HG03045 (cell line): ENCODE results near the gene CNTFR.

ENCODE experiments used
- ATAC-seq: cut with Tn5 transposase; IDR thresholded peaks from one replicate; pipeline ENCODE4 v1.9.1; 2021; ENCODE audit warnings: mild to moderate bottlenecking, moderate library complexity; ENCODE audit not compliant: unreplicated experiment

The CNTFR gene

DNA sequence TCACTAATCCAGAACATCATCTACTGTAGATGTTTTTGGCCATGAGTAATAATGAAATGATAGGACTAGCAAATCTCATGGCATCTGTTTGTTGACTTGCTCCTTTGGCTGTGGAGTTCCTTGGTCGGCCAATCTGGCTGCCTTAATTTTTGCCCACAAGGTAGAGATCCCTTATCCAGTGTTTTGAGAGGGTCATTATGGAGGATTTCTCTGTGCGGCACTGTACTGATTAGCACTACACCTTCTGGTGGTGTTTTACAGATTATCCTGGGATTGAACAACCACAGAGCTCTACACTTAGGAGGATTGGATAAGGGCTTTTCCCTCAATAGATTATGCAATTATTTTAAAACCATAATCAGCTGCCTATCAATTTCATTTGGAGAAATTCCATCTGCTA is 63.5 kb downstream of the CNTFR start:
- ATAC-seq: no peak

DNA sequence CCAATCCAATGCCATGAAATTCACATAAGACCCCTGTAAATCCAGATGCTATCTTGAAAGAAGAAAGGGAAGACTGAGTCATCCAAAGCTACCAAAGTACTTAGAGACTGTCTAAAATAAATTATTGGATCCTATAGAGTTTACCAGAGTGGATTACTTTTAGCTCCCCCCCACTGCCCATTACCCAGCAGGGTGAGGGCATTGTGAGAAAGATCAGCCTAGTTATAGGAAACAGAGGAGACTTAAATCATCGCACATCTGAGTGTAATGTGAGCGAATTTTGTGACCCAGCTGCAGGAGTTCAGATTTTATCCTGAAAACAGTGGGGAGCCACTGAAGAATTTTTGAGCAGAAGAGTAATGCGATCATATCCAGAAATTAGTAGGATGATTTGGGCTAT is 65.2 kb downstream of the CNTFR start:
- ATAC-seq: no peak

DNA sequence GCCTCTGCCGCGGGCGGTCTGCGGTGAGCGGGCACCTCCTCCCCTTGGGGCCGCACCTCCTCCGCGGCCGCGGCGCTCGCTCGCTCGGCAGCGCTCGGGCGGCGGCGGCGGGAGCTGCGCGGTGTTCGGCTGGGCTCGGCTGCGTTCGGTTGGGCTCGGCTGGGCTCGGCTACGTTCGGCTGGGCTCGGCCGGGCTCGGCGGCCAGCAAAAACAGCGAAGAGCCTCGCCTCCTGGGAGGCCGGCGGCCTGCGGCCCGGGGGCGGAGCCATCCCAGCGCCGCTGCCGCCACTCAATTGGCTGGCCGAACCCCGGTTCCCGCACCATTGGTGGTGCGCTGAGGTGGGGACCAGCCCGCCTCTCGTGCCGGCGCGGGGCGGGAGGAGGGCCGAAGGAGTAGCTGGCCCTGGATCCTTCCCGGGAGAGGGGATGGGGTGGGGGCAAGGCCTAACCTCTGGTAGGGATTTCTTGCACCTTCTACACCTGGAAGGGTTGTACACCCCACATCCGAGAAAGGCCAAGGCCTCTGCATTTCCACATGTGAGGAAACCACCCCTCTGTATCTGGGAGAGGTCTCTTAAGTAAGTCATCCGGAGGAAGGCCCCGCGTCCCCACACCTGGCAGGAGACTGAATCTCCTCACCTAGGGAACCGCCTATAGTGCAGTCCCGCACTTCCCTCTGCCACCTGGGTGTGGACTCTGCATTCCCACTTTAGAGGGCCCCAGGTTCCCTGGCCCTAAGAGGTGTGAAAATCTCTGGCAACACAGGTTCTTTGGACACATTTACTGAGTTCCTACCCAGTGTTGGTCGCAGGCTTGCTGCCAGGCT is 66.3 kb downstream of the CNTFR start, which contains the start of gene ENHO:
Gene ENHO, minus strand, starts transcription at position 20 of the 827 bp plus-strand sequence. CDS start 1,295 bp downstream, outside the sequence.
- peak; percentile 88 for ATAC-seq

DNA sequence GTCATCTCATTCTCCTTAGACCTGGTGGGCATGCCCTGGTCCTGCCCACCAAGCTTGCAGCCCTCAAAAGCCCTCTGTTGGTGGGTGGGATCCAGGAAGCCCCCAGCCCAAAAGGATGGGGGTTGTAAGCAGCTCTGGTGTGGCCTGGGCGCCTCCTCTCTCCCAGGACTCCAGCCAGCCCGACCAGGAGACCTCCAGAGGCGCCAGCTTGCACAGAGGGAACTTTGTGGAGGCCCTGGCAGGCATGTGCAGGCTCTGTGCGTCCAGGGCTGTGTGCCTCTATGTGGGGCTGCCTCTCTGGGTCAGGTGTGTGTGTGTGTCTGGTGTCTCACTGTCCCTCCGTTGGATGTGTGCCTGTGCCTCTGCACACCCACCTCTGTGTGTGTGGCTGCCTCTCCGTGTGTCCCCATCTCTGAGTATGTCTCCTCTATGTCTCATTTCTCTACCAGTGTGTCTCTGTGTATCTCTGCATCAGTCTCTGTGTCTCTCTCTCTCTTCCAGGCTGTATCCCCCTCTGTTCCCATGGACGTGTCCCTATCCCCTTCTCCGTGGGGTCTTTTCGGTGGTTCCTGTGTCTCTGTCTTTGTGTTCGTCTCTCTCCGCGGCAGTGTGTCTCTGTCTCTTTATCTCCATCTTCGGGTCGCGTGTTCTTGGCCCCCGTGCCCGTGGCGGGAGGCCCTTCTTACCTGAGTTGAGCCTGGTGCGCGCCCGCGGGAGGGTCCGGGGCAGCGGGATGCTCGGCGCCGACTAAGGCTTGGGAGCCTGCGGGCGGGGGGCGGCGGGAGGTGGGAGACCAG is 67.2 kb downstream of the CNTFR start:
- ATAC-seq: no peak

DNA sequence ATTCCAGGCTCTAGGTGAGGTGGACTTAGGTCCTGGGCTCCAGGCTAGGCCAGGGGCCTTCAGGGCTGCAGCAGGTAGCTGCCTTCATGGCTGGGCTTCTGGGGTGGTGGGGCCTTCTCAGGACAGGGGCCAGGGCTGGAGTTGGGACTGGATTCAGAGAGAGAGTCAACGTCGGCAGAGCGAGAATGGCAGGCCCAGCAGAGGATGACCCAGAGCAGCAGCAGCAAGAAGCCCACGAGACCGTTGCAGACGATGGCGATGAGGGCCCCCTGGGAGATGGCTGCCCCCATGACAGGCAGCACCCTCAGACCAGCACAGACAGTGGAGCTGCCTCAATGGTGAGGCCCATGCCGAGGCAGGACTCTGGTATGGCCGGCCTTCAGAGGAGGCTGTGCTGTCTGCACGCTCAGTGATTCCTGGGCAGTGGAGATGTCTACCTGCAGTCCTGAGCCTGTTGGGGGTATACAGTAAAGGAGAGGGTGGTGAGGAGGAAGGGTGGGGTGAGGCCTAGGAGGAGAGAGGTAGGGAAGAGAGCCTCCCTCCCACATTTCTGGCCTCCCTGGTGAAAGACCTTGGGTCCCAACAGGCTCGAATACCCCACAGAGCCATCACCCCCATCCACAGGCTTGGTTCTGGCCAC is 68.0 kb downstream of the CNTFR start:
- no peak for ATAC-seq

DNA sequence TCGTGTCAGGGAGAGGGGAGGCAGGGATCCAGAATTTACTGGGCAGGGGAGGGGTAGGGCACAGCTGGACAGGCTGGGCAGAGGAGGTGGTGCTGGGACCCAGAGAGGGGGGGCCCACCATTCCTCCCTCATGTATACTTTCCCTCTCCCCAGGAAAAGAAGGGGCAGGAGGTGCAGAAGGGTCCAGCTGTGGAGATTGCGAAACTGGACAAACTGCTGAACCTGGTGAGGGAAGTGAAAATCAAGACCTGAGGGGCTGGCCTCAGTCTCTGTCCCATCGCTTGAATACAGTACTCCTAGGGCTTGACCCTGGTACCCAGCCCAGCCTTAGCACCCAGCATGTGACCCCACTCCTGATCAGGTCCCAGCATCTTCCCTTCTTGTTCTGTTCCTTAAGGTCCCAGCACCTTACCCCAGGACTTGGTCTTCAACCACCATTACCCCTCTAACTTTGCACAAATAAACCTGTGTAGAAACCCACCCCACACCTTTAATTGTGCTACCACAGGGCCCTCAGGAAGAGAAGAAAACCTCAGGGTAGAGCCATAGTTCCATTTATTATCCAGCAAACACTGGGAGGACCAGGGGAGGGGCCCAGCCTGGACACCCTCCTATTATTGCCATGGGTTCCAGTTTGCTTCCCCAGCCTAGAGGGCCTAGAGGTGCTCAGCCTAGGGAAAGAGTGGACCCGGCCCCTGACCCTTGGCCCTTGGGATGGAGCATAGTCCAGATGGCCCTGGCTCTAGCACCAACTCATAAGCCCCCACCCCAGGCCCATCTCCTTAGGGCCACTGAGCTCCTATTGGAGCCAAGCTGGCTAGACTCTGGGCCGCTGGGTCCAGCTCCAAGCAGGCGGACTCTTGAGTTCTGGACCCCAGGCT is 68.8 kb downstream of the CNTFR start:
- no peak for ATAC-seq

DNA sequence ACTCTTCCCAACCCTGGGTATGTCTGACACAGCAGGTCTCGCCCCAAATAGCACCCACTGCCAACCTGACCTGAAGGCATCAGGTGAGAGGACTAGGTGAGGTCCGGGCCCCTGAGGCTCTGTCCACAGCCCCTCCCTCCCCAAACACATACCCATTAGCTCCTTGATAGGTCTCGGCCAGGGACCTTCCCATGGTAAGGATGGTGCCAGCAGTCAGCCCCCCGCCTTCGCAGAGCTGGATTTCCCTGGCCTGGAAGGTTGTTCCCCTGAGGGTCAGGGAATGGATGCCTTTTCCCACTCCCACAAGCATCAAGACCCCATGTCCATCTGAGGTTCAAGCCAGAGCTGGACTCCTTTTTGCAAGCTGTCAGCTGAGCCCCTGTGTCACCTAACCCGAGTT is 69.4 kb downstream of the CNTFR start:
- ATAC-seq: no peak

DNA sequence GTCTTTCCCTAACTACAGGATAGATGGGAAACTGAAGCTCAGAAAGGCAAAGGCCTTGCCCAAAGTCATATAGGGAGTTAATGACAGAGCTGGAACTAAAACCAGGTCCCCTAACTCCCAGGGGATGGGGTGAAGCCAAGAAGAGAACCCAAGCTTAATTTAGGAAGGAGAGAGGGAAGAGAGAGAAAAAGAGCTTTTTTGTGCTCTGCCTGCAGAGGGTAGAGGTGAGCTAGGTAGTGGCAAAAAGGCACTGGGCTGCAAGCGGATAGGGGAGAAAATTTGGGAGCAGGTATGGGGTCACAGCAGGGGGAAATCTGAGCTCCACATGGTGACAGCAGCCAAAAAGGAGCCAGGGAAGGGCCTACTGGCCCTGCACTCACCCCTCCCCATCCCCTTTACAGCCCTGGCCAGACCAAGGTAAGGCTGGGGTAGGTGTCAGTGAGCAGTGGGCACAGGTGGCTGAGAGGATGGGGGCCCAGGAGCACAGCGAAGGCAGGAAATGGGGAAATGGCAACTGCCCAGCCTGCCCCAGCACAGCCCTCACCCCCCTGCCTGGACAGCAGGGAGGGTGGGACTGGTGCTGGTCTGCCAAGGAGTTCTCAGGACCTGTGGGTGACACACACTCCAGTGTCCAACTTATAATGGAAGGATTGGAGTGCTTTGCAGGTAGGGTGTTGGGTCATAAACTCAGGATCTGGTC is 70.1 kb downstream of the CNTFR start:
- no peak for ATAC-seq

DNA sequence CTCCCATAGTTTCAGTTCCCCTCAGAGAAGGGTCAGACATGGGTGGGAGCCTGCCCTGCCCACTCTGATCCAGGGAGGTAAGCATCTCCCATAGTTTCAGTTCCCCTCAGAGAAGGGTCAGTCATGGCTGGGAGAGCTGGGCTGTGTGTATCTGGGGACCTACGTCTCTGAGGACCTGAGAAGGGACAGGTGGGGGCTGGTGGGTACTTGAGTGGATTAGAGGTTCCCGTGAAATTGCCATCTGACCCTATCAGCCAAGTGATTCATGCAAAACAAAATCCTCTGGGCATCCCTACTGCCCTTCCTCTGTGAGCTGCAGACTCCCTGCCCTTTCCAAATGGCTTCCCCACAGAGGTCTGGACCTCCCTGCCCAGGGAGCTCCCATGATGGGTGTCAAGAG is 70.6 kb downstream of the CNTFR start:
- ATAC-seq: no peak

DNA sequence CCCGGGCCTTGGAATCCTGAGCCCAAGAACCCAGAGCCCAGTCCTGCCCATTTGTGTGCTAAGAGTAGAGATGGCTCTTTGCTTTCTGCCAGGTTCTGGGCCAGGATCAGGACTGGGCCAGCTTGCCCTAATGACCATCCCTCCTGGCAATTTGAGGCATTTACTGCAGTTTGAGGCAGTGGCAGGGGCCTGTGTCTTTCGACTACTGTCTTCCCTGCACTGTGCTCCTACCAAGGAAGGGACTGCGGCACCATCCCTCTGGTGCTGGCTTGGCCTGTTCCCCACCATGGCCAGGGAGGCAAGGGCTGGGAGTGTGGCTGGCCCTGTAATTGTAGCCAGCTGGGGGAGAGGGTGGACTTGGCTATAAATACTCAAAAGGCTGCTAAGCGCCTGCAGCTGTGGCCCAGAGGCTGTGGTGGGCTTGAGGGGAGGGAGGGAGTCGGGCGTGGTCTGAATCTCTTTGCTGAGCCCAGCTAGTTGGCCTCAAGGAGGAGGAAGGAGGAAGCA is 71.4 kb downstream of the CNTFR start:
- ATAC-seq: no peak

DNA sequence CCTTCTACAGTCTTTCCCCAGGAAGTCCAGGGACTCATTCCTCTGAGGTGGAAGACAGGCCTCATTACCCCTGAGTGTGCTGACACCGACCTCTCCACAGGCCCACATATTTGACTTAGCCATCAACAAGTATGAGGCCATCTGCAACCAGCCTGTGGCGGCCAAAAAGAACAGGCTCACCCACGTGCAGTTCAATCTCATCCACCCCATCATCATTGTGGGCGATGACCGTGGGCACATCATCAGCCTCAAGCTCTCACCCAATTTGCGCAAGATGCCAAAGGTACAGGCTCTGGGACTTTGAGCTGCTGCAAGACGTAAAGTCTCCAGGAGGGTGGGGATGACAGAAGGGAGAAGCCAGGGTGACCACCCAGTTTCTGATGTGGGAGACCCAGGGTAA is 72.3 kb downstream of the CNTFR start:
- ATAC-seq: no peak

DNA sequence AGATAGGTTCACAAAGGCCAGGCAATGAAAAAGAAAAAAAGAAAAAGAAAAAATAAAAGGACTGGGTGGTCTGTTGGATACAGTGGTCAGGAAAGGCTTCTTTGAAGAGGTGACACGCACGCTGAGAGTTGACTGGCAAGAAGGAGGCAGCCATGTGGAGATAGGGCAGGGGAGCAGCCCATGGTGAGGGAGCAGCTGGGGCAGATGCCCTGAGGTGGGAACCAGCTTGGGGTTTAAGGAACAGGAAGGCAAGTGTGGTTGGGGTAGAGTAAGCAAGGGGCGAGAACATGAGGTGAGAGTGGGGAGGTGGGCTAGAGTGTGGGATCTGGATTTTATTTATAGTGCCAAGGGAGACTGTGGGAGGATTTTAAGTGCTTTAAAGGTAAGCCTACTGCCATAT is 73.6 kb downstream of the CNTFR start:
- no peak for ATAC-seq

DNA sequence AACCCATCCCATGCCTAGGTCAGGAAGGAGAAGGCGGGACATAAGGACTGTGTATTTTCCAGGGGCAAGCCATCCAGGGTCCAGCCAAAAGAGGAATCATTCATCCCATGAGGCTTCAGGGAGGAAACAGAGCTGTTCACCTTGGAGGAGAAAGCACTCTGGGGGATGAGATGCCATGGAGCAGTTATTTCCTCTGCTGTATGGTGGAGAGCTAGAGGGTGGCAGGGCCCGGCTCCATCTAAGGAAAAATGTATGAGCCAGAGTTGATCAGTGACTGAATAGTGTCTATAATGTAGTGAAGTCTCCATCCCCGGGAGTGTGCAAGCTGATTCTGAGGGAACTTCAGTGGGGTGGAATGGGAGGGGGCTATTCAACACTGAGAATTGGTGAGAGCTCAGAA is 74.7 kb downstream of the CNTFR start:
- no peak for ATAC-seq

DNA sequence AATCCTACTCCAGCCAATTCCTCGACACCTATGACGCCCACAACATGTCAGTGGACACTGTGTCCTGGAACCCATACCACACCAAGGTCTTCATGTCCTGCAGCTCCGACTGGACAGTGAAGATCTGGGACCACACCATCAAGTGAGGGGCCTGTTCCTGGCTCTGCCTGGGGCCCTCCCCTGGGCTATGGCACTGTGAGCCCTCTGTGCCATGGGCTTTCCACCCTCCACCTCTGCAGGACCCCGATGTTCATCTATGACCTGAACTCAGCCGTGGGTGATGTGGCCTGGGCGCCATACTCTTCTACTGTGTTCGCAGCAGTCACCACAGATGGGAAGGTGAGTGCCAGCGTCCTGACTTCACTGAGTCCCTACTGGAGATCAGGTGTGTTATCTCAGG is 75.1 kb downstream of the CNTFR start:
- ATAC-seq: no peak

DNA sequence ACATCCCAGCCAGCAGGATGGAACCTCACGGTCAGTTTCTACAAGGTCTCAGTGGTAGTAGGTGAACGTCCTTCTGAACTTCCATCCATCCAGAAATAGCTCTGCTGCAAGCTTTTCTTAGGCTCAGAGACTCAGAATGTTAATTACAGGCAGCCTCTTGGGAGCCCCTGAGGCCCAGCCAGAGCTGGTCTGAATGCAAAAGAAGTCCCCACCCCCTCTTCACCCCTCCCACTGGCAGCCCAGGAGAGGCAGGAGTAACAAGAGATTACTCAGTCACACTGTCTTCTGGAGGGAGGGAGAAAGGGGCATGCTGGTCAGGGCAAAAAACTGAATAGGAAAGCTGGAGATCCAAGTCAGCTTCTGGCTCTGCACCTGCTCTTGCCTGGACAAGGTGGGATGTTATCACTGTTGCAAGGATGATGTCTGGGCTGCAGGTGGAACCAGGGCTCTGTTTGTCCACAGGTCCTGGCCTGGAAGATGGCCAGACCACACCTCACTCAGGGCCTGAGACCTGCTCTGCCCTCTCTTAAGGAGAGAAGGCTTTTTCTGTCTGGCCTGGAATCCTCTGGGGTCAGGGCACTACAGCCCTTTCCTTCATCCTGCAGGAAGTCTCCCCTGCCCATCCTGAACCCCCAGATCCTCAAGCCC is 75.8 kb downstream of the CNTFR start:
- ATAC-seq: no peak

DNA sequence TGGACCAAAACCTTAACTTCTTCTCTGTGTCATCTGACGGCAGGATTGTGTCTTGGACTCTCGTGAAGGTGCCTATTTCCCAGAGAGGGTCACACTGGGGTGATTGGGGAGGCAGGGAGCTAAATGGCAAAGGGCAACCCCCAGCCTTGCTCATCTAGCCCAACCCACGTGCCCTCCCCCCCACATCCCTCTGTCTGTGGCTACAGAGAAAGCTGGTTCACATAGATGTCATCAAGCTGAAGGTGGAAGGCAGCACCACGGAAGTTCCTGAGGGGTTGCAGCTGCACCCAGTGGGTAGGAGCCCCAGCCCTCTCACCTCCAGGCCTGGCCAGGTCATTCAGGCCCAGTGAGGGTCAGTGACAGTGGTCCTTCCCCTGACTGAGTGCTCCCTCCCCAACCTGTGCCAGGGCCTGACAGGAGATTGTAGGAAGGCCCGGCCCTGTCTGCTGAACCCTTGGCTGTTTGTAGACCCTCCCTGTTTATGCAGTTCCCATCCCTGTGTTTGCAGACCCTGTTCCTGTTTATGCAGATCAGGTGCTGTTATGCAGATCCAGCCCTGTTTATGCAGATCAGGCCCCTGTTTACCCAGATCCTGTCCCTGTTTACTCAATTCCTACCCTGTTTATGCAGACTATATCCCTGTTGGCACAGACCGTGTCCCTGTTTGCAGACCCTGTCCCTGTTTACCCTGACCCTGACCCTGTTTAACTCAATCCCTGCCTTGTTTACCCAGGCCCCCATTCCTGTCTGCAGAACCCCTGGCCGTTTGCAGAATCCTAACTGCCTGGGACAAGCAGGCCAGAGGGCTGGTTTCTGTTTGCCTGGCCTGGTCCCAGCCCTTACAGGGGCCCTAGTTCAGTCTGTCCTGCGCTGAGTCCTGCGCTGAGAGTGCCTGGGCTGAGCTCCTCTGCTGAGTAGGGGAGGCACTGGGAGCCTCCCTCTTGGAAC is 77.1 kb downstream of the CNTFR start:
- no peak for ATAC-seq

DNA sequence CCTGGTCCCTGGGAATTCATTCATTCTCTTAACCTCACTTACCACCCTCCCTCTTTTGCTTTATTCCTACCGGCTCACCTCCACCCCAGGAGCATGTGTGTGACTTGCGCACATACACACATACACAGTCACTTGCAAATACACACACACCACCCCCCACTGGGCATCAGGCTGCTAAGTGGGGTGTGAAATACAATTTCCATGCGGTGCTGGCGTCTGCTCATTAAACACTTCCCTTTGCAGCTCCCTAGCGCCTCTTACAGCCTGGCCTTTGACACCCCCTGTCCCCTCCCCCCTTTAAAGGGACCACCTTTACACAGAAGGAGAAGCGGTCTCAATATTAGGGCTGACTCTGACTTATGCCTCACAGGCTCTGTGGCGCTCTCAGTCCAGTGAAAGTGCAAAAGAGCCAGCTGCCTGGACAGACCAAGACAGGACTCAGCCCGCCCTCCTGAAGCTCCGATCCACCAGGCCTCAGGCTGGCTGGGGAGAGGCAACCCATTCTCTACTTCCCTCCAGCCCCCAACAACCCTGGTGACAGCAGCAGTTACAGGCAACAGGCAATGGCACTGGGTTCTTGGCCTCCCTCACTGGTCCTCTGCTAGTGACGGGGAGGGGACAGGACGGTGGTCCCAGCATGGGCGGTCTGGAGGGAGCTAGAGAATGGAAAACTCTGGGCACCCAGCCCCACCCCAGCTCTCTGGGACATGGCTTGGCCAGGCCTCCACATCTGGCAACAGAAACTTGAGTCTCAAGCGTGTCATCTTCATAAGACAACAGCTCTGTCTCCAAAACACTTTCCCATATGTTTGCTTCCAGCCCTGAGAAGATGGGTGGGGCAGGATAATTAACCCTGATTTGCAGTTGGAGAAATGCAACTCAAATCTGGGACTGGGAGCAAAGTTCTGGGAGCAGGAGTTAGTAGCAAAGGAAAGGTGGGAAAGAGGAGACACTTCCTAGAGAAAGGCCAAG is 78.7 kb downstream of the CNTFR start:
- ATAC-seq: no peak
